ENCODE results near the gene SP140L.

DNA sequence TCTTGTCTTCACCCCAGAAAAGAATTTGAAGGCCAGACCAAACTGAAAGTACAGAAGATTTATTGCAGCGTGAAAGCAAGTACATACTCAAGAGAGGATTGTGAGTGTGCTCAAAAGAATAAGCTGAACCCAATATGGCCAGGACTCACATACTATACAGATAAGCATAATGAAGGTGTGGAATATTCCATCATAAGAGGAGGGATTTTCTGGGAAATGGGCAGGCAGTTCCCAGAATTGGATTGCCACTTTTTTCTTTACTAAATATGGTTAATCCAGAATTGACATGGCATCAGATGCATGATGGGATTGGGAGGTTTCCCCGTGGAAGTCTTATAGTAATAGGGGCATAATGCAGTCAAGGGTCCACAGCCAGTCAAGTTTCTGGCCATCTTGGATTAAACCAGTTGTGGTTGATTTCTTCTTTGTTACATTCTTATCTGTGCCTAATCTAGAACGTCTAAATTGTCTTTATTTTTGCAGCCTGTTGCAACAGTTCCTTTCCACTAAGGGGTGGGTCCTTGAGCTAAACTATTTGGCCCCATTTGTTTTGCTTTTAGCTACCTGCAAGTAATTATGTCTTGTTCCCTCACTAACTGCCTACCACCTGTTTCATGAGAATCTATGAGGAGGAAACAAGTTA, 9.0 kb downstream of the SP140L start:
- TF ChIP-seq EZH2 (IDR thresholded peaks at IDR 0.05; ENCODE audit: borderline replicate concordance, low read length), result no peak
- TF ChIP-seq, protein P1, sequence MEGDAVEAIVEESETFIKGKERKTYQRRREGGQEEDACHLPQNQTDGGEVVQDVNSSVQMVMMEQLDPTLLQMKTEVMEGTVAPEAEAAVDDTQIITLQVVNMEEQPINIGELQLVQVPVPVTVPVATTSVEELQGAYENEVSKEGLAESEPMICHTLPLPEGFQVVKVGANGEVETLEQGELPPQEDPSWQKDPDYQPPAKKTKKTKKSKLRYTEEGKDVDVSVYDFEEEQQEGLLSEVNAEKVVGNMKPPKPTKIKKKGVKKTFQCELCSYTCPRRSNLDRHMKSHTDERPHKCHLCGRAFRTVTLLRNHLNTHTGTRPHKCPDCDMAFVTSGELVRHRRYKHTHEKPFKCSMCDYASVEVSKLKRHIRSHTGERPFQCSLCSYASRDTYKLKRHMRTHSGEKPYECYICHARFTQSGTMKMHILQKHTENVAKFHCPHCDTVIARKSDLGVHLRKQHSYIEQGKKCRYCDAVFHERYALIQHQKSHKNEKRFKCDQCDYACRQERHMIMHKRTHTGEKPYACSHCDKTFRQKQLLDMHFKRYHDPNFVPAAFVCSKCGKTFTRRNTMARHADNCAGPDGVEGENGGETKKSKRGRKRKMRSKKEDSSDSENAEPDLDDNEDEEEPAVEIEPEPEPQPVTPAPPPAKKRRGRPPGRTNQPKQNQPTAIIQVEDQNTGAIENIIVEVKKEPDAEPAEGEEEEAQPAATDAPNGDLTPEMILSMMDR (IDR thresholded peaks at IDR 0.05; ENCODE audit: low read length), result no peak
